IMR-90 (cell line): Measurements from ENCODE around the gene CANT1. TPM values are rescaled to one million over a fixed set of nuclear protein-coding genes. Genes with fewer than 3 reads are reported as not detected.

Source experiments
- ATAC-seq: fragments of 200-7000 bp; cut with Tn5 transposase; 2 replicates; pipeline ENCODE4 v1.9.1; 2020; ENCODE audit warnings: low read depth, mild to moderate bottlenecking, moderate library complexity
- BruUV-seq: library from RNA; stranded (reverse); fragments of 400-500 nt; replicated peaks from 2 replicates; lab custom pipeline; 2021; lab: Mats Ljungman, UMichigan
- CTCF ChIA-PET: fragments of 300-600 bp; formaldehyde crosslinking; extraction: SDS; loops from one replicate; lab custom pipeline; 2021; ENCODE audit warnings: antibody characterized with exemption; lab: Yijun Ruan, JAX
- POLR2A ChIA-PET: fragments of 300-600 bp; sonication (Branson Sonifier 250); formaldehyde crosslinking; loops from one replicate; lab custom pipeline; 2022; ENCODE audit warnings: antibody characterized with exemption; ENCODE audit not compliant: unreplicated experiment; lab: Charles Lee
- DNase-seq: peaks from one replicate; pipeline ENCODE4 v3.0.0; 2013
- H2AFZ ChIP-seq: replicated peaks from 2 replicates; pipeline ENCODE3; 2013; ENCODE audit warnings: low read length, mild to moderate bottlenecking; ENCODE audit not compliant: poor library complexity
- H2AK5ac ChIP-seq: 2 replicates; pipeline ENCODE4 v1.6.1; 2013; ENCODE audit warnings: low read depth, low read length, inconsistent platforms
- H2AK9ac ChIP-seq: replicated peaks from 2 replicates; pipeline ENCODE3; 2013; ENCODE audit warnings: mild to moderate bottlenecking, low read depth, low read length, moderate library complexity; ENCODE audit not compliant: poor library complexity
- H2BK120ac ChIP-seq: 2 replicates; pipeline ENCODE4 v1.6.1; 2013; ENCODE audit warnings: low read depth, low read length, inconsistent platforms
- H2BK15ac ChIP-seq: 3 replicates; pipeline ENCODE4 v1.6.1; 2013; ENCODE audit warnings: low read depth, low read length, inconsistent platforms
- H2BK20ac ChIP-seq: 2 replicates; pipeline ENCODE4 v1.6.1; 2013; ENCODE audit warnings: low read depth, mild to moderate bottlenecking, inconsistent platforms, low read length, moderate library complexity
- H2BK5ac ChIP-seq: 2 replicates; pipeline ENCODE4 v1.6.1; 2013; ENCODE audit warnings: mild to moderate bottlenecking, low read depth, low read length, inconsistent platforms; ENCODE audit not compliant: poor library complexity, severe bottlenecking
- H3K14ac ChIP-seq: replicated peaks from 2 replicates; pipeline ENCODE4 v1.6.1; 2013; ENCODE audit warnings: low read depth, low read length, inconsistent platforms
- H3K18ac ChIP-seq: 2 replicates; pipeline ENCODE4 v1.6.1; 2013; ENCODE audit warnings: low read depth, low read length, control low read depth
- H3K23ac ChIP-seq: 2 replicates; pipeline ENCODE4 v1.6.1; 2013; ENCODE audit warnings: low read depth, low read length, inconsistent platforms
- H3K27ac ChIP-seq: 2 replicates; pipeline ENCODE4 v1.5.1; 2013; ENCODE audit warnings: mild to moderate bottlenecking, control low read depth, low read length; ENCODE audit not compliant: insufficient read depth
- H3K27me3 ChIP-seq: 2 replicates; pipeline ENCODE4 v1.6.1; 2013; ENCODE audit warnings: low read length; ENCODE audit not compliant: control insufficient read depth, insufficient read depth
- H3K36me3 ChIP-seq: 2 replicates; pipeline ENCODE4 v1.6.1; 2013; ENCODE audit warnings: low read length, mixed read lengths; ENCODE audit not compliant: control insufficient read depth, insufficient read depth
- H3K4ac ChIP-seq: 2 replicates; pipeline ENCODE4 v1.6.1; 2013; ENCODE audit warnings: low read depth, low read length, inconsistent platforms
- H3K4me1 ChIP-seq: 2 replicates; pipeline ENCODE4 v1.6.1; 2013; ENCODE audit warnings: low read length, mixed read lengths; ENCODE audit not compliant: control insufficient read depth, insufficient read depth
- H3K4me2 ChIP-seq: 2 replicates; pipeline ENCODE4 v1.6.1; 2013; ENCODE audit warnings: low read depth, mild to moderate bottlenecking, control low read depth, low read length, moderate library complexity
- H3K4me3 ChIP-seq: 2 replicates; pipeline ENCODE4 v1.5.1; 2013; ENCODE audit warnings: low read depth, mild to moderate bottlenecking, control low read depth, low read length, moderate library complexity; ENCODE audit not compliant: insufficient read depth
- H3K56ac ChIP-seq: 2 replicates; pipeline ENCODE4 v1.6.1; 2013; ENCODE audit warnings: low read length, inconsistent platforms; ENCODE audit not compliant: insufficient read depth; ENCODE audit errors: extremely low read depth
- H3K79me1 ChIP-seq, 2 experiments: 2 replicates each; pipeline ENCODE4 v1.6.1; 2013; ENCODE audit warnings: low read length in 2 of 2, inconsistent platforms in 1 of 2, low read depth in 1 of 2
- H3K9ac ChIP-seq: 2 replicates; pipeline ENCODE4 v1.6.1; 2013; ENCODE audit warnings: low read depth, low read length, control low read depth
- H3K9me1 ChIP-seq: 2 replicates; pipeline ENCODE4 v1.6.1; 2013; ENCODE audit warnings: low read length, inconsistent platforms; ENCODE audit not compliant: insufficient read depth
- H3K9me3 ChIP-seq: 2 replicates; pipeline ENCODE4 v1.6.1; 2013; ENCODE audit warnings: low read length; ENCODE audit not compliant: control insufficient read depth, insufficient read depth
- H4K20me1 ChIP-seq: 2 replicates; pipeline ENCODE4 v1.6.1; 2013; ENCODE audit warnings: low read length, inconsistent platforms; ENCODE audit not compliant: insufficient read depth
- H4K5ac ChIP-seq: 2 replicates; pipeline ENCODE4 v1.6.1; 2013; ENCODE audit warnings: mild to moderate bottlenecking, low read depth, low read length, control low read depth
- H4K8ac ChIP-seq, 2 experiments: 2 replicates each; pipeline ENCODE4 v1.6.1; 2013; ENCODE audit warnings: low read depth in 2 of 2, low read length in 2 of 2, control low read depth in 1 of 2, inconsistent platforms in 1 of 2
- H4K91ac ChIP-seq: 2 replicates; pipeline ENCODE4 v1.6.1; 2013; ENCODE audit warnings: low read depth, low read length, inconsistent platforms; ENCODE audit not compliant: insufficient read depth
- BHLHE40 ChIP-seq: fragments of 150-350 bp; IDR thresholded peaks from 2 replicates; pipeline ENCODE4 v1.6.1; 2016; ENCODE audit warnings: mild to moderate bottlenecking, low read depth, low read length
- WGBS, 2 experiments: methylation state at CpG; one replicate each; pipeline versions ENCODE4 v1.1.5 to v1.1.7; 2013; ENCODE audit warnings: missing lambda C conversion rate in 2 of 2; ENCODE audit not compliant: insufficient read length in 1 of 2; ENCODE audit errors: extremely low coverage in 2 of 2; 5-methylcytosine and 5-hydroxymethylcytosine counted together
- dilution Hi-C: fragments of 300-500 bp; cut with HindIII; formaldehyde crosslinking; loops from one replicate; pipeline ENCODE4 v1.14.3; 2018; ENCODE audit warnings: low sequenced_read_pairs; ENCODE audit not compliant: unreplicated experiment
- in situ Hi-C: fragments of 300-500 bp; cut with MboI; formaldehyde crosslinking; loops from 3 replicates; pipeline ENCODE4 v1.14.3; 2019; ENCODE audit warnings: low sequenced_read_pairs, inconsistent platforms, mixed read lengths
- intact Hi-C: fragments of 100-400 bp; cut with micrococcal nuclease; formaldehyde crosslinking; loops from 2 replicates; pipeline ENCODE4 v1.10.0; 2022
- polyA plus RNA-seq, 3 experiments: library from polyadenylated mRNA; depleted of rRNA; stranded (reverse); fragments of >200 nt; gene quantifications; 2 replicates each; pipeline ENCODE4 v1.2.3, GENCODE V29; 2012; ENCODE audit warnings: low replicate concordance in 1 of 3
- total RNA-seq: library from RNA; depleted of rRNA; stranded (reverse); fragments of >200 nt; gene quantifications from 2 replicates; pipeline ENCODE4 v1.2.3, GENCODE V29; 2012

The CANT1 gene
- total and polyA plus RNA-seq, 2 of the 4 experiments (the other 2 are of a cell fraction): 51.8 to 73.4 TPM

DNA sequence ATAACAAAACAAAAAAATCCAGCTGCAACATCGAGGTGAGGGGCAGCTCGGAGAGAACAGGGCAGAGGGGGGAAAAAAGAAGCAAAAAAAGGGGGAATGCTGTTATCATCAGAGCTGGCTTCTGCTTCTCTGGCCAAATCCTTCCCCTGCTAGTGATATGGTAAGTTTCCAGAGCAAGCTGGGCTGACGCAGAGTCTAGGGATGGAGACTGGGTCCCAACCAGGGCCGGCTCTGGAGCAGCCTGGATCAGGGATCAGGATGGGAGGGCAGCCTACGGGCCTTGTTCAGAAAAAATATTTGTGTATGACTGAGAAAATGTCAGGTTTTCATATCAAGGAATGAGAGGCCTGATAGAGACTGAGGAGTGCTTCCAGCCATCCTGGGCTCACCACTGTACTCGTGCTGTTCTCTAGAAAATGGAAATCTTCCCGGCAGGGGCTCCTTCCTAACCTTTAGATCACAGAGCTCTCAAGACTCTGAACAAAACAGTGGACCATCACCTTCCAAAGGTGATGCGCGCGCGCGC lies 13.7 kb upstream of the CANT1 start:
- no peak overlapping the region; a peak in 1 of 4 replicates for H4K8ac ChIP-seq
- intact Hi-C loops: no loop called here
- H3K79me1 ChIP-seq: peaks cover 7 to 31% of the 10 kb centered on the region in 2 experiments; a peak in 2 of 4 replicates
- H4K91ac ChIP-seq: no peak overlapping the region
- H3K14ac ChIP-seq: no peak overlapping the region
- peaks cover 2% of the 10 kb centered on the region; the same call in 1 of the 2 replicates for H3K27me3 ChIP-seq
- H3K9me1 ChIP-seq: peaks cover 22% of the 10 kb centered on the region
- WGBS, 2 experiments: 95% methylated on average over 3 of the region's 12 CpGs; no CpG with 5 or more reads in 1 of the 2 experiments
- TF ChIP-seq BHLHE40: no peak
- H3K18ac ChIP-seq: no peak overlapping the region
- no peak overlapping the region for H2BK5ac ChIP-seq
- H4K20me1 ChIP-seq: no peaks in the 10 kb centered on the region
- no peak overlapping the region for H4K5ac ChIP-seq
- BruUV-seq: no TSS peak
- H2BK120ac ChIP-seq: no peak overlapping the region
- CTCF ChIA-PET: no interaction called here
- peaks cover 36% of the 10 kb centered on the region for H3K4me1 ChIP-seq
- H2BK20ac ChIP-seq: no peak overlapping the region
- dilution Hi-C loops: no loop called here
- no peak overlapping the region for H3K4me3 ChIP-seq
- no peak overlapping the region for H3K4me2 ChIP-seq
- H3K56ac ChIP-seq: no peak overlapping the region
- no peak overlapping the region for H2AK9ac ChIP-seq
- POLR2A ChIA-PET: no interaction called here
- peak overlapping the region; percentile 46; the same call in 1 of the 2 replicates for H2AK5ac ChIP-seq
- H3K36me3 ChIP-seq: no peaks in the 10 kb centered on the region
- H2BK15ac ChIP-seq: no peak overlapping the region
- no peak overlapping the region for H3K27ac ChIP-seq
- ATAC-seq (no peak), DNase-seq (no peak)
- H2AFZ ChIP-seq: no peak overlapping the region
- no peaks in the 10 kb centered on the region for H3K9me3 ChIP-seq
- 0 out of 2 replicates have a peak overlapping the region, but pooled peaks have one; percentile 13 for H3K23ac ChIP-seq
- no peak overlapping the region for H3K9ac ChIP-seq
- in situ Hi-C loops: loop anchor here (5.0 kb wide), 1 partner anchor 59 kb away; no protein-coding TSS in a partner anchor
- H3K4ac ChIP-seq: no peak overlapping the region
